Endodermal cell (in vitro differentiated cells): ENCODE measurements around the gene RSU1. TPM values are rescaled to one million over a fixed set of nuclear protein-coding genes. Genes with fewer than 3 reads are reported as not detected.

ENCODE experiments used
- DNase-seq: peaks from one replicate; pipeline ENCODE4 v3.0.0-alpha.2; 2017
- H3K27ac ChIP-seq: 2 replicates; pipeline ENCODE4 v1.5.1; 2013; ENCODE audit warnings: mild to moderate bottlenecking, low read depth, low read length, moderate library complexity
- H3K27me3 ChIP-seq: 2 replicates; pipeline ENCODE4 v1.6.1; 2013; ENCODE audit warnings: mild to moderate bottlenecking, low read length, moderate library complexity; ENCODE audit not compliant: insufficient read depth, control insufficient read depth, poor library complexity, severe bottlenecking
- H3K36me3 ChIP-seq: 2 replicates; pipeline ENCODE4 v1.7.0; 2013; ENCODE audit warnings: mild to moderate bottlenecking, low read length, moderate library complexity; ENCODE audit not compliant: control insufficient read depth, insufficient read depth
- H3K4me1 ChIP-seq: one replicate; pipeline ENCODE4 v1.7.0; 2013; ENCODE audit warnings: low read length; ENCODE audit not compliant: control insufficient read depth, insufficient read depth
- H3K4me3 ChIP-seq: 2 replicates; pipeline ENCODE4 v1.5.1; 2013; ENCODE audit warnings: mild to moderate bottlenecking, low read length, moderate library complexity
- H3K9ac ChIP-seq: 2 replicates; pipeline ENCODE4 v1.6.1; 2013; ENCODE audit warnings: mild to moderate bottlenecking, low read length, moderate library complexity; ENCODE audit not compliant: poor library complexity, severe bottlenecking; ENCODE audit errors: extremely low read depth
- H3K9me3 ChIP-seq: 2 replicates; pipeline ENCODE4 v1.6.1; 2013; ENCODE audit warnings: mild to moderate bottlenecking, low read length, moderate library complexity; ENCODE audit not compliant: control insufficient read depth
- H3K27ac Mint-ChIP-seq: 2 replicates; pipeline ENCODE4 v1.8.0; 2020; ENCODE audit warnings: mixed read lengths
- H3K27me3 Mint-ChIP-seq: 2 replicates; pipeline ENCODE4 v1.8.0; 2021; ENCODE audit warnings: mild to moderate bottlenecking, mixed read lengths; ENCODE audit not compliant: insufficient read depth
- H3K36me3 Mint-ChIP-seq: 2 replicates; pipeline ENCODE4 v1.8.0; 2020; ENCODE audit warnings: low read depth, mixed read lengths
- H3K4me1 Mint-ChIP-seq: 2 replicates; pipeline ENCODE4 v1.8.0; 2020; ENCODE audit warnings: mixed read lengths
- H3K4me3 Mint-ChIP-seq: 2 replicates; pipeline ENCODE4 v1.8.0; 2020; ENCODE audit warnings: mild to moderate bottlenecking, moderate library complexity, mixed read lengths
- H3K9me3 Mint-ChIP-seq: 2 replicates; pipeline ENCODE4 v1.8.0; 2020; ENCODE audit warnings: mild to moderate bottlenecking, mixed read lengths
- CTCF ChIP-seq: fragments of 200-600 bp; sonication (generic); conservative IDR thresholded peaks from 2 replicates; pipeline ENCODE4 v1.5.0; 2021; ENCODE audit warnings: antibody characterized with exemption, mild to moderate bottlenecking
- WGBS, 2 experiments: methylation state at CpG; one replicate each; pipeline versions ENCODE4 v1.1.5 to v1.1.7; 2013; ENCODE audit warnings: missing lambda C conversion rate in 2 of 2, mixed read lengths in 1 of 2; ENCODE audit not compliant: insufficient coverage in 1 of 2, insufficient read length in 1 of 2; 5-methylcytosine and 5-hydroxymethylcytosine counted together
- total RNA-seq, 2 donors: library from RNA; stranded (reverse); fragmentation: NEBNext Ultra II Directional in 1 of 2; extraction: Animal tissue kit (Norgen Biotek cat#: 25700) in 1 of 2; gene quantifications; 2 replicates in 1 of 2; 3 replicates in 1 of 2; pipeline ENCODE4 v1.2.1, GENCODE V29; 2021

Gene RSU1
- total RNA-seq, 2 donors from 2014 or later, result 39.5 to 46.4 TPM

- H3K9me3 ChIP-seq, result no peaks in the 10 kb centered on the region
- Mint-ChIP-seq H3K36me3 (no peaks in the 10 kb centered on the region), H3K4me3 (no peak overlapping the region), H3K9me3 (no peaks in the 10 kb centered on the region), H3K27ac (no peak overlapping the region), H3K4me1 (peaks cover 21% of the 10 kb centered on the region), H3K27me3 (no peaks in the 10 kb centered on the region)
- H3K36me3 ChIP-seq, result no peaks in the 10 kb centered on the region
- 89 to 92% methylated on average over 6 of the region's 6 CpGs for WGBS, 2 experiments
- no peak overlapping the region for H3K4me3 ChIP-seq
- no peak for DNase-seq
- H3K4me1 ChIP-seq, result peaks cover 21% of the 10 kb centered on the region
- no peak overlapping the region for H3K9ac ChIP-seq
- no peak for TF ChIP-seq CTCF
- H3K27me3 ChIP-seq, result no peaks in the 10 kb centered on the region
- no peak overlapping the region for H3K27ac ChIP-seq
Observed at GRCh38 chr10:16562891-16563290, 254.3 kb downstream of the RSU1 start.

GRCh38 chr10:16559236-16559773 is 257.9 kb downstream of the RSU1 start:
- Histone ChIP-seq H3K36me3 (no peaks in the 10 kb centered on the region), H3K27ac (no peak overlapping the region), H3K27me3 (peaks cover 8% of the 10 kb centered on the region), H3K9ac (no peak overlapping the region), H3K9me3 (no peaks in the 10 kb centered on the region), H3K4me1 (peaks cover 21% of the 10 kb centered on the region), H3K4me3 (peak overlapping the region; percentile 59)
- TF ChIP-seq CTCF, result no peak
- Mint-ChIP-seq H3K27ac (peak overlapping the region; percentile 72), H3K4me1 (peaks cover 30% of the 10 kb centered on the region), H3K36me3 (no peaks in the 10 kb centered on the region), H3K4me3 (peak overlapping the region; percentile 2), H3K9me3 (no peaks in the 10 kb centered on the region), H3K27me3 (peaks cover 16% of the 10 kb centered on the region)
- peak; percentile 74 for DNase-seq
- 74 to 89% methylated on average over 2 to 5 of the region's 5 CpGs for WGBS, 2 experiments

GRCh38 chr10:16547973-16548372 is 269.3 kb downstream of the RSU1 start:
- Mint-ChIP-seq H3K27me3 (peaks cover 18% of the 10 kb centered on the region), H3K9me3 (no peaks in the 10 kb centered on the region), H3K27ac (no peak overlapping the region), H3K4me1 (no peaks in the 10 kb centered on the region), H3K4me3 (no peak overlapping the region), H3K36me3 (no peaks in the 10 kb centered on the region)
- no peaks in the 10 kb centered on the region for H3K4me1 ChIP-seq
- H3K27ac ChIP-seq, result no peak overlapping the region
- WGBS, 2 experiments, result 95 to 100% methylated on average over 1 to 3 of the region's 4 CpGs
- no peak for DNase-seq
- no peak for TF ChIP-seq CTCF
- no peaks in the 10 kb centered on the region for H3K27me3 ChIP-seq
- H3K9me3 ChIP-seq, result no peaks in the 10 kb centered on the region
- H3K4me3 ChIP-seq, result no peak overlapping the region
- no peaks in the 10 kb centered on the region for H3K36me3 ChIP-seq
- no peak overlapping the region for H3K9ac ChIP-seq
